ENCODE results near the gene BRAF. TPM values are rescaled to one million over a fixed set of nuclear protein-coding genes. Genes with fewer than 3 reads are reported as not detected.
"Not testable (repeated sequence)": the region's sequence is repeated elsewhere in the genome, so short reads cannot be mapped to it uniquely, and the experiment has no call there.

BRAF gene
- total RNA-seq, 1 experiment from 2014 or later = 6.5 TPM

- no peak for DNase-seq (ENCODE audit: low read depth)
- in situ Hi-C loops (cut with HindIII; ENCODE audit: low pct_unique_long_range_greater_than_20kb, low sequenced_read_pairs) = no loop called here
Measured at GRCh38 chr7:140889645-140890044, 35.1 kb downstream of the BRAF start.

- in situ Hi-C loops (cut with HindIII; ENCODE audit: low pct_unique_long_range_greater_than_20kb, low sequenced_read_pairs) = no loop called here
- DNase-seq (ENCODE audit: low read depth) = no peak
Measured at GRCh38 chr7:140889150-140889549, 35.6 kb downstream of the BRAF start.

GRCh38 chr7:140888087-140888486 is 36.6 kb downstream of the BRAF start:
- DNase-seq (ENCODE audit: low read depth) = no peak
- in situ Hi-C loops (cut with HindIII; ENCODE audit: low pct_unique_long_range_greater_than_20kb, low sequenced_read_pairs) = no loop called here

GRCh38 chr7:140885735-140886334 is 38.9 kb downstream of the BRAF start:
- DNase-seq (ENCODE audit: low read depth) = no peak
- in situ Hi-C loops (cut with HindIII; ENCODE audit: low pct_unique_long_range_greater_than_20kb, low sequenced_read_pairs) = no loop called here

GRCh38 chr7:140883378-140883777 is 41.4 kb downstream of the BRAF start:
- no peak for DNase-seq (ENCODE audit: low read depth)
- in situ Hi-C loops (cut with HindIII; ENCODE audit: low pct_unique_long_range_greater_than_20kb, low sequenced_read_pairs) = no loop called here

GRCh38 chr7:140882834-140883233 is 41.9 kb downstream of the BRAF start:
- DNase-seq (ENCODE audit: low read depth); in situ Hi-C loops (cut with HindIII; ENCODE audit: low pct_unique_long_range_greater_than_20kb, low sequenced_read_pairs): not testable (repeated sequence)

GRCh38 chr7:140881507-140882228 is 43.1 kb downstream of the BRAF start:
- in situ Hi-C loops (cut with HindIII; ENCODE audit: low pct_unique_long_range_greater_than_20kb, low sequenced_read_pairs) = no loop called here
- no peak for DNase-seq (ENCODE audit: low read depth)

GRCh38 chr7:140877249-140877524 is 47.5 kb downstream of the BRAF start:
- in situ Hi-C loops (cut with HindIII; ENCODE audit: low pct_unique_long_range_greater_than_20kb, low sequenced_read_pairs) = no loop called here
- DNase-seq (ENCODE audit: low read depth) = no peak

- in situ Hi-C loops (cut with HindIII; ENCODE audit: low pct_unique_long_range_greater_than_20kb, low sequenced_read_pairs) = no loop called here
- DNase-seq (ENCODE audit: low read depth) = peak; percentile 25
Measured at GRCh38 chr7:140876519-140877248, 48.0 kb downstream of the BRAF start.

- in situ Hi-C loops (cut with HindIII; ENCODE audit: low pct_unique_long_range_greater_than_20kb, low sequenced_read_pairs) = no loop called here
- DNase-seq (ENCODE audit: low read depth) = no peak
Measured at GRCh38 chr7:140873434-140873833, 51.3 kb downstream of the BRAF start.

- in situ Hi-C loops (cut with HindIII; ENCODE audit: low pct_unique_long_range_greater_than_20kb, low sequenced_read_pairs) = no loop called here
- no peak for DNase-seq (ENCODE audit: low read depth)
Measured at GRCh38 chr7:140870003-140870402, 54.7 kb downstream of the BRAF start.

- in situ Hi-C loops (cut with HindIII; ENCODE audit: low pct_unique_long_range_greater_than_20kb, low sequenced_read_pairs) = no loop called here
- no peak for DNase-seq (ENCODE audit: low read depth)
Measured at GRCh38 chr7:140869430-140869829, 55.3 kb downstream of the BRAF start.

GRCh38 chr7:140867467-140868462 is 57.0 kb downstream of the BRAF start:
- no peak for DNase-seq (ENCODE audit: low read depth)
- in situ Hi-C loops (cut with HindIII; ENCODE audit: low pct_unique_long_range_greater_than_20kb, low sequenced_read_pairs) = no loop called here

GRCh38 chr7:140866926-140867325 is 57.8 kb downstream of the BRAF start:
- in situ Hi-C loops (cut with HindIII; ENCODE audit: low pct_unique_long_range_greater_than_20kb, low sequenced_read_pairs) = no loop called here
- DNase-seq (ENCODE audit: low read depth) = no peak

GRCh38 chr7:140864732-140865131 is 60.0 kb downstream of the BRAF start:
- no peak for DNase-seq (ENCODE audit: low read depth)
- in situ Hi-C loops (cut with HindIII; ENCODE audit: low pct_unique_long_range_greater_than_20kb, low sequenced_read_pairs) = no loop called here

- in situ Hi-C loops (cut with HindIII; ENCODE audit: low pct_unique_long_range_greater_than_20kb, low sequenced_read_pairs) = no loop called here
- DNase-seq (ENCODE audit: low read depth) = no peak
Measured at GRCh38 chr7:140863867-140864266, 60.9 kb downstream of the BRAF start.

- in situ Hi-C loops (cut with HindIII; ENCODE audit: low pct_unique_long_range_greater_than_20kb, low sequenced_read_pairs) = no loop called here
- DNase-seq (ENCODE audit: low read depth) = no peak
Measured at GRCh38 chr7:140863184-140863583, 61.5 kb downstream of the BRAF start.

GRCh38 chr7:140857048-140857447 is 67.7 kb downstream of the BRAF start:
- no peak for DNase-seq (ENCODE audit: low read depth)
- in situ Hi-C loops (cut with HindIII; ENCODE audit: low pct_unique_long_range_greater_than_20kb, low sequenced_read_pairs) = no loop called here
